Right lobe of liver (tissue), 6 donors: ENCODE results near the gene ALAD. TPM values are rescaled to one million over a fixed set of nuclear protein-coding genes. Genes with fewer than 3 reads are reported as not detected.
"Not testable (repeated sequence)": the region's sequence is repeated elsewhere in the genome, so short reads cannot be mapped to it uniquely, and the experiment has no call there.

ENCODE experiments used
- ATAC-seq, 4 donors: fragments of 200-7000 bp; cut with Tn5 transposase; one replicate each; pipeline ENCODE4 v1.9.1; 2020; ENCODE audit warnings: mild to moderate bottlenecking in 4 of 4, moderate library complexity in 4 of 4
- DNase-seq, 3 donors: peaks; one replicate each; pipeline ENCODE4 v3.0.0-alpha.2; 2020
- H3K27ac ChIP-seq, 3 donors: fragments of 200-600 bp; one replicate each; pipeline ENCODE4 v1.8.0; 2022
- H3K27me3 ChIP-seq, 2 donors: fragments of 200-600 bp; one replicate each; pipeline ENCODE4 v1.8.0; 2022
- H3K36me3 ChIP-seq, 4 donors: fragments of 200-600 bp; sonication (generic) in 1 of 4; one replicate each; pipeline versions ENCODE4 v1.5.1 to v1.8.0; 2017 to 2022; ENCODE audit warnings: control low read depth in 1 of 4
- H3K4me1 ChIP-seq, 4 donors: fragments of 200-600 bp; sonication (generic) in 1 of 4; one replicate each; pipeline versions ENCODE4 v1.5.1 to v1.8.0; 2017 to 2022; ENCODE audit warnings: control low read depth in 1 of 4
- H3K4me3 ChIP-seq, 3 donors: fragments of 200-600 bp; one replicate each; pipeline ENCODE4 v1.8.0; 2022
- H3K9me3 ChIP-seq, 4 donors: fragments of 200-600 bp; sonication (generic) in 1 of 4; one replicate each; pipeline versions ENCODE4 v1.5.1 to v1.8.0; 2017 to 2022; ENCODE audit warnings: control low read depth in 1 of 4
- CTCF ChIP-seq, 4 donors: fragments of 200-600 bp in 3 of 4; fragments of 450-650 bp in 1 of 4; IDR thresholded peaks; one replicate each; pipeline versions ENCODE4 v1.5.1 to v1.8.0; 2016 to 2022; ENCODE audit warnings: antibody characterized with exemption in 4 of 4, mild to moderate bottlenecking in 2 of 4
- POLR2A ChIP-seq: fragments of 450-650 bp; IDR thresholded peaks from one replicate; pipeline ENCODE4 v1.6.1; 2017; ENCODE audit warnings: antibody characterized with exemption, mild to moderate bottlenecking
- WGBS: methylation state at CpG from one replicate; pipeline ENCODE4 v1.1.6; 2018; ENCODE audit warnings: low coverage, low lambda C conversion rate; ENCODE audit not compliant: insufficient coverage; ENCODE audit errors: missing lambda C conversion rate; 5-methylcytosine and 5-hydroxymethylcytosine counted together
- intact Hi-C, 2 donors: fragments of 100-400 bp; cut with DNase I; formaldehyde crosslinking; loops; one replicate each; pipeline versions ENCODE4 v1.11.2 to v1.14.1; 2022
- long read RNA-seq: library from polyadenylated mRNA; unstranded; transcript quantifications from one replicate; pipeline ENCODE4 v2.0.0, GENCODE V29; 2019
- total RNA-seq, 6 experiments: library from RNA; depleted of rRNA in 2 of 6; stranded (reverse); fragments of >200 nt in 2 of 6; fragmentation: NEBNext Ultra II Directional in 3 of 6; extraction: Animal tissue kit (Norgen Biotek cat#: 25700) in 3 of 6; gene quantifications; one replicate each; pipeline versions ENCODE4 v1.1.0 to v1.2.4, GENCODE V29; 2016 to 2023
- donor health status: DM: no; HTN: yes; CAD: no.
- donor health status: DM: no; HTN: no; CAD: no.
- donor health status: DM: no; HTN: no; CAD: no.
- donor health status: DM: no; HTN: yes; CAD: no.
- donor health status: DM: no; HTN: yes; CAD: no.

Gene ALAD
- 100 to 1,000 TPM in 2 of 6 experiments, 10 to 100 TPM in 4; 35.3 to 140 (median 73.6) TPM for total RNA-seq
- long read RNA-seq, transcript ALAD-201 (12 exons, 3,173 nt), result major isoform, 23 of 32 reads
- long read RNA-seq, partial matches to known transcripts, result 3 of 32 reads
- long read RNA-seq, other reads (novel, unspliced or antisense), result 5 of 32 reads

- Histone ChIP-seq H3K27me3 (no peaks in the 10 kb centered on the region), H3K4me1 (peaks cover 0 to 51% (median 18%) of the 10 kb centered on the region in 4 donors), H3K4me3 (peak within 1 kb of the TSS; percentile 84 to 91 (median 88)), H3K9me3 (no peaks in the 10 kb centered on the region), H3K36me3 (no peaks in the 10 kb centered on the region), H3K27ac (peak within 1 kb of the TSS; percentile 28 to 53 (median 30))
- TF ChIP-seq CTCF (IDR thresholded peaks at IDR 0.05) (peak; percentile 96 to 100 (median 98)), POLR2A (peak; percentile 68)
- intact Hi-C loops, result no loop called here
- 6% methylated on average over 6 of the region's 50 CpGs for WGBS
- ATAC-seq (peak; percentile 95 to 99 (median 96)), DNase-seq (peak; percentile 100)
These were observed at the start of gene ALAD for GRCh38 chr9:113401027-113401792. Gene ALAD (minus strand): TSS chr9:113401284. CDS start chr9:113393559, 7,725 bp downstream.

GRCh38 chr9:113449376-113449775, 48.3 kb upstream of the ALAD start:
- no peak overlapping the region for H3K27ac ChIP-seq
- no peaks in the 10 kb centered on the region for H3K27me3 ChIP-seq
- TF ChIP-seq POLR2A, result no peak
- TF ChIP-seq CTCF (IDR thresholded peaks at IDR 0.05), result no peak
- no peak for DNase-seq
- peaks cover 0 to 11% (median 3%) of the 10 kb centered on the region in 4 donors for H3K4me1 ChIP-seq
- no peaks in the 10 kb centered on the region for H3K9me3 ChIP-seq
- ATAC-seq, result no peak
- no peak overlapping the region for H3K4me3 ChIP-seq
- H3K36me3 ChIP-seq, result no peaks in the 10 kb centered on the region
- WGBS, result 55% methylated on average over 2 of the region's 2 CpGs
- intact Hi-C loops, result loop anchor here (2.0 to 10.0 kb wide), 3 partner anchors 138 to 215 kb away; no protein-coding TSS in a partner anchor

- WGBS, result 48% methylated on average over 3 of the region's 3 CpGs
- H3K27ac ChIP-seq, result peak overlapping the region in 1 of 3 donors; percentile 25
- H3K36me3 ChIP-seq, result no peaks in the 10 kb centered on the region
- peaks cover 0 to 11% (median 3%) of the 10 kb centered on the region in 4 donors for H3K4me1 ChIP-seq
- H3K4me3 ChIP-seq, result no peak overlapping the region
- TF ChIP-seq POLR2A (no peak), CTCF (IDR thresholded peaks at IDR 0.05) (peak; percentile 51 to 76 (median 70))
- intact Hi-C loops, result loop anchor here (5.0 to 10.0 kb wide), 2 partner anchors 141 to 218 kb away; no protein-coding TSS in a partner anchor
- no peaks in the 10 kb centered on the region for H3K9me3 ChIP-seq
- peak; percentile 81 to 92 (median 86) for ATAC-seq
- no peaks in the 10 kb centered on the region for H3K27me3 ChIP-seq
- no peak for DNase-seq
These were observed 45.2 kb upstream of the ALAD start for GRCh38 chr9:113446323-113446740.

- ATAC-seq (no peak), DNase-seq (no peak)
- H3K4me1 ChIP-seq, result peaks cover 0 to 11% (median 3%) of the 10 kb centered on the region in 4 donors
- TF ChIP-seq CTCF (IDR thresholded peaks at IDR 0.05) (no peak), POLR2A (no peak)
- intact Hi-C loops, result loop anchor here (5.0 to 10.0 kb wide), 2 partner anchors 143 to 220 kb away; no protein-coding TSS in a partner anchor
- H3K27me3 ChIP-seq, result no peaks in the 10 kb centered on the region
- H3K9me3 ChIP-seq, result no peaks in the 10 kb centered on the region
- no peak overlapping the region for H3K4me3 ChIP-seq
- H3K27ac ChIP-seq, result no peak overlapping the region
- WGBS, result 39% methylated on average over 2 of the region's 2 CpGs
- no peaks in the 10 kb centered on the region for H3K36me3 ChIP-seq
These were observed 43.7 kb upstream of the ALAD start for GRCh38 chr9:113444736-113445135.

- 67% methylated on average over 1 of the region's 1 CpG for WGBS
- DNase-seq, H3K27me3 ChIP-seq, H3K27ac ChIP-seq, H3K4me1 ChIP-seq, H3K4me3 ChIP-seq, intact Hi-C loops, H3K9me3 ChIP-seq, ATAC-seq, H3K36me3 ChIP-seq: not testable (repeated sequence)
These were observed 36.6 kb upstream of the ALAD start for GRCh38 chr9:113437716-113438115.
